HG03432 (cell line): Measurements from ENCODE around the gene HSD3B7.
A peak's percentile ranks its signal among the peaks of the same experiment; 100 is the strongest.
"Not testable (repeated sequence)": the region's sequence is repeated elsewhere in the genome, so short reads cannot be mapped to it uniquely, and the experiment has no call there.

Experiments
- ATAC-seq: cut with Tn5 transposase; IDR thresholded peaks from one replicate; pipeline ENCODE4 v1.9.1; 2021; ENCODE audit warnings: mild to moderate bottlenecking, moderate library complexity; ENCODE audit not compliant: unreplicated experiment

HSD3B7 gene

GRCh38 chr16:31017756-31018155, 32.7 kb downstream of the HSD3B7 start:
- not testable (repeated sequence) for ATAC-seq

GRCh38 chr16:31020536-31020935, 35.5 kb downstream of the HSD3B7 start:
- no peak for ATAC-seq

- ATAC-seq = no peak
Measured at GRCh38 chr16:31022544-31023251, 37.7 kb downstream of the HSD3B7 start.

GRCh38 chr16:31023252-31023602, 38.2 kb downstream of the HSD3B7 start:
- ATAC-seq = no peak

- no peak for ATAC-seq
Measured at GRCh38 chr16:31023627-31024226, 38.7 kb downstream of the HSD3B7 start.

- ATAC-seq = no peak
Measured at GRCh38 chr16:31025339-31025738, 40.3 kb downstream of the HSD3B7 start.

- no peak for ATAC-seq
Measured at GRCh38 chr16:31029272-31029671, 44.3 kb downstream of the HSD3B7 start.

- no peak for ATAC-seq
Measured at GRCh38 chr16:31031276-31031675, 46.3 kb downstream of the HSD3B7 start.

GRCh38 chr16:31032736-31033708, 48.0 kb downstream of the HSD3B7 start, which contains the start of gene STX4:
TSS of gene STX4 (plus strand) at chr16:31033558. CDS start at chr16:31033806, 248 bp downstream.
- ATAC-seq = peak; percentile 76

- peak; percentile 55 for ATAC-seq
Measured at GRCh38 chr16:31033709-31034492, 48.9 kb downstream of the HSD3B7 start.

- ATAC-seq = no peak
Measured at GRCh38 chr16:31036691-31037090, 51.7 kb downstream of the HSD3B7 start.
